GM23338 (cell line): Measurements from ENCODE around the gene NPC2. TPM values are rescaled to one million over a fixed set of nuclear protein-coding genes. Genes with fewer than 3 reads are reported as not detected.

Experiments
- ATAC-seq: fragments of 200-7000 bp; cut with Tn5 transposase; 3 replicates; pipeline ENCODE4 v1.9.1; 2020
- DNase-seq: peaks from one replicate; pipeline ENCODE4 v3.0.0-alpha.2; 2015; ENCODE audit warnings: low spot score
- H2AFZ ChIP-seq: fragments of 200-600 bp; sonication (generic); 2 replicates; pipeline ENCODE4 v1.8.0; 2016; ENCODE audit warnings: antibody characterized with exemption, mild to moderate bottlenecking, moderate library complexity
- H3F3A ChIP-seq: fragments of 200-600 bp; sonication (generic); replicated peaks from 2 replicates; pipeline ENCODE4 v1.8.0; 2017; ENCODE audit warnings: antibody characterized with exemption, mixed run types, low read depth
- H3K27ac ChIP-seq: fragments of 200-600 bp; sonication (generic); 2 replicates; pipeline ENCODE4 v1.6.1; 2016; ENCODE audit warnings: low read depth
- H3K27me3 ChIP-seq: fragments of 200-600 bp; sonication (generic); 2 replicates; pipeline ENCODE4 v1.8.0; 2016; ENCODE audit warnings: mild to moderate bottlenecking, mixed run types, moderate library complexity; ENCODE audit not compliant: insufficient read depth
- H3K36me3 ChIP-seq: fragments of 200-600 bp; sonication (generic); 2 replicates; pipeline ENCODE4 v1.8.0; 2016; ENCODE audit warnings: mild to moderate bottlenecking; ENCODE audit not compliant: insufficient read depth
- H3K4me1 ChIP-seq: fragments of 200-600 bp; sonication (generic); 2 replicates; pipeline ENCODE4 v1.8.0; 2016; ENCODE audit warnings: mild to moderate bottlenecking, moderate library complexity; ENCODE audit not compliant: insufficient read depth
- H3K4me2 ChIP-seq: fragments of 200-600 bp; sonication (generic); 2 replicates; pipeline ENCODE4 v1.7.1; 2017; ENCODE audit warnings: mixed run types
- H3K4me3 ChIP-seq: fragments of 200-600 bp; sonication (generic); 2 replicates; pipeline ENCODE4 v1.6.1; 2016; ENCODE audit warnings: mixed run types
- H3K79me2 ChIP-seq: fragments of 200-600 bp; sonication (generic); replicated peaks from 2 replicates; pipeline ENCODE4 v1.8.0; 2017; ENCODE audit warnings: mild to moderate bottlenecking; ENCODE audit not compliant: insufficient read depth
- H3K9me2 ChIP-seq: fragments of 200-600 bp; sonication (generic); 2 replicates; pipeline ENCODE4 v1.8.0; 2017; ENCODE audit not compliant: insufficient read depth
- H4K20me1 ChIP-seq: fragments of 200-600 bp; sonication (generic); replicated peaks from 2 replicates; pipeline ENCODE4 v1.8.0; 2017; ENCODE audit warnings: mild to moderate bottlenecking; ENCODE audit not compliant: insufficient read depth
- H3K27ac Mint-ChIP-seq: 2 replicates; pipeline ENCODE4 v1.8.0; 2020; ENCODE audit warnings: inconsistent platforms, mild to moderate bottlenecking, moderate library complexity, mixed read lengths
- H3K27me3 Mint-ChIP-seq: 3 replicates; pipeline ENCODE4 v1.8.0; 2022; ENCODE audit warnings: low read depth, mild to moderate bottlenecking, moderate library complexity, mixed read lengths, inconsistent platforms; ENCODE audit not compliant: insufficient read depth, poor library complexity
- H3K36me3 Mint-ChIP-seq: 3 replicates; pipeline ENCODE4 v1.8.0; 2021; ENCODE audit warnings: low read depth, mild to moderate bottlenecking, inconsistent platforms, moderate library complexity, mixed read lengths
- H3K4me1 Mint-ChIP-seq: 3 replicates; pipeline ENCODE4 v1.8.0; 2020; ENCODE audit warnings: mild to moderate bottlenecking, inconsistent platforms, mixed read lengths
- H3K4me3 Mint-ChIP-seq: 3 replicates; pipeline ENCODE4 v1.8.0; 2021; ENCODE audit warnings: moderate library complexity, mild to moderate bottlenecking, inconsistent platforms, mixed read lengths
- H3K9me3 Mint-ChIP-seq: 3 replicates; pipeline ENCODE4 v1.8.0; 2020; ENCODE audit warnings: moderate library complexity, mild to moderate bottlenecking, inconsistent platforms, mixed read lengths
- CREB1 ChIP-seq: fragments of 250-450 bp; sonication (Bioruptor Pico); IDR thresholded peaks from 2 replicates; pipeline ENCODE4 v1.5.0; 2020; ENCODE audit warnings: low read depth, mild to moderate bottlenecking, moderate library complexity
- EZH2 ChIP-seq: fragments of 200-600 bp; sonication (generic); IDR thresholded peaks from one replicate; pipeline ENCODE4 v1.8.0; 2017; ENCODE audit warnings: antibody characterized with exemption, mild to moderate bottlenecking, low read depth; ENCODE audit not compliant: unreplicated experiment
- EZH2phosphoT487 ChIP-seq: fragments of 200-600 bp; sonication (generic); IDR thresholded peaks from one replicate; pipeline ENCODE4 v1.8.1; 2018; ENCODE audit warnings: antibody characterized with exemption; ENCODE audit not compliant: unreplicated experiment
- JUNB ChIP-seq: IDR thresholded peaks from one replicate; pipeline ENCODE4 v1.6.1; 2016; ENCODE audit warnings: antibody characterized with exemption; ENCODE audit not compliant: unreplicated experiment
- NANOG ChIP-seq: IDR thresholded peaks from 2 replicates; pipeline ENCODE4 v1.6.1; 2016; ENCODE audit warnings: antibody characterized with exemption, borderline replicate concordance
- STAT1 ChIP-seq: IDR thresholded peaks from one replicate; pipeline ENCODE4 v1.6.1; 2016; ENCODE audit warnings: antibody characterized with exemption; ENCODE audit not compliant: unreplicated experiment
- ZNF331 ChIP-seq: fragments of 250-450 bp; sonication (Bioruptor Pico); IDR thresholded peaks from 2 replicates; pipeline ENCODE4 v1.5.0; 2020; ENCODE audit warnings: low read depth, mild to moderate bottlenecking, moderate library complexity
- polyA plus RNA-seq: library from polyadenylated mRNA; unstranded; fragments of >200 nt; fragmentation: Nextera tagmentation; extraction: Ambion mirVana; gene quantifications from 2 replicates; pipeline ENCODE4 v1.2.1, GENCODE V29; 2016
- total RNA-seq: library from RNA; depleted of rRNA; stranded (reverse); fragments of >200 nt; shearing (Covaris generic); gene quantifications from 2 replicates; pipeline ENCODE4 v1.2.3, GENCODE V29; 2014
- TF ChIP-seq, protein P1 (sequence below): IDR thresholded peaks from one replicate; pipeline ENCODE4 v1.6.1; 2018; ENCODE audit warnings: antibody characterized with exemption; ENCODE audit not compliant: unreplicated experiment
- TF ChIP-seq, protein P2 (sequence below), 2 experiments: fragments of 200-600 bp in 1 of 2; sonication (generic) in 1 of 2; conservative IDR thresholded peaks; 2 replicates each; pipeline versions ENCODE4 v1.5.1 to v1.6.1; 2016 to 2017; ENCODE audit warnings: antibody characterized with exemption in 2 of 2, low read depth in 2 of 2, mild to moderate bottlenecking in 2 of 2, moderate library complexity in 1 of 2
- TF ChIP-seq, protein P3 (sequence below): IDR thresholded peaks from 2 replicates; pipeline ENCODE4 v1.6.1; 2016; ENCODE audit warnings: antibody characterized with exemption
- TF ChIP-seq, protein P4 (sequence below): fragments of 250-450 bp; sonication (Bioruptor Pico); IDR thresholded peaks from 2 replicates; pipeline ENCODE4 v1.5.0; 2020; ENCODE audit warnings: mild to moderate bottlenecking, moderate library complexity

Gene NPC2
- total and polyA plus RNA-seq, 2 experiments from 2014 or later, result 287 to 344 TPM

DNA sequence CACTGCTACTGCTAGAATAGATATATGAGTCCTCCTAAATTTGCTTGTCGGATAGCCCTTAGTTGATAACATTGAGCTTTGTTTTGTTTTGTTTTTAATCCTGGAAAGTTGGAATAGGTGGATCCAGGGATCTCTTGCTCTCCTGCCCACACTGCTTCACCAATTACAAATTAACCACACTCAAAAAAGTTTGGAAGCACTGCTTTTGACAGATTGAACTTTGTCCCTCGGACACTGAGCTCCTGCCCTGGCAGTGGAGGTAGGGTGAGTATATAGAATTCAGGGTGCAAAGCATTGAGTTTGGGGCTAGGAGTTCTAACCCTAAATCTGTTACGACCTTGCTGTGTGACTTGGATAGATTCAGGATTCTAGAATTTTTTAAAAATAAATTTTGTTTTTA is 52.0 kb downstream of the NPC2 start (continued):
- TF ChIP-seq, protein P1, sequence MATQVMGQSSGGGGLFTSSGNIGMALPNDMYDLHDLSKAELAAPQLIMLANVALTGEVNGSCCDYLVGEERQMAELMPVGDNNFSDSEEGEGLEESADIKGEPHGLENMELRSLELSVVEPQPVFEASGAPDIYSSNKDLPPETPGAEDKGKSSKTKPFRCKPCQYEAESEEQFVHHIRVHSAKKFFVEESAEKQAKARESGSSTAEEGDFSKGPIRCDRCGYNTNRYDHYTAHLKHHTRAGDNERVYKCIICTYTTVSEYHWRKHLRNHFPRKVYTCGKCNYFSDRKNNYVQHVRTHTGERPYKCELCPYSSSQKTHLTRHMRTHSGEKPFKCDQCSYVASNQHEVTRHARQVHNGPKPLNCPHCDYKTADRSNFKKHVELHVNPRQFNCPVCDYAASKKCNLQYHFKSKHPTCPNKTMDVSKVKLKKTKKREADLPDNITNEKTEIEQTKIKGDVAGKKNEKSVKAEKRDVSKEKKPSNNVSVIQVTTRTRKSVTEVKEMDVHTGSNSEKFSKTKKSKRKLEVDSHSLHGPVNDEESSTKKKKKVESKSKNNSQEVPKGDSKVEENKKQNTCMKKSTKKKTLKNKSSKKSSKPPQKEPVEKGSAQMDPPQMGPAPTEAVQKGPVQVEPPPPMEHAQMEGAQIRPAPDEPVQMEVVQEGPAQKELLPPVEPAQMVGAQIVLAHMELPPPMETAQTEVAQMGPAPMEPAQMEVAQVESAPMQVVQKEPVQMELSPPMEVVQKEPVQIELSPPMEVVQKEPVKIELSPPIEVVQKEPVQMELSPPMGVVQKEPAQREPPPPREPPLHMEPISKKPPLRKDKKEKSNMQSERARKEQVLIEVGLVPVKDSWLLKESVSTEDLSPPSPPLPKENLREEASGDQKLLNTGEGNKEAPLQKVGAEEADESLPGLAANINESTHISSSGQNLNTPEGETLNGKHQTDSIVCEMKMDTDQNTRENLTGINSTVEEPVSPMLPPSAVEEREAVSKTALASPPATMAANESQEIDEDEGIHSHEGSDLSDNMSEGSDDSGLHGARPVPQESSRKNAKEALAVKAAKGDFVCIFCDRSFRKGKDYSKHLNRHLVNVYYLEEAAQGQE, result no peak

DNA sequence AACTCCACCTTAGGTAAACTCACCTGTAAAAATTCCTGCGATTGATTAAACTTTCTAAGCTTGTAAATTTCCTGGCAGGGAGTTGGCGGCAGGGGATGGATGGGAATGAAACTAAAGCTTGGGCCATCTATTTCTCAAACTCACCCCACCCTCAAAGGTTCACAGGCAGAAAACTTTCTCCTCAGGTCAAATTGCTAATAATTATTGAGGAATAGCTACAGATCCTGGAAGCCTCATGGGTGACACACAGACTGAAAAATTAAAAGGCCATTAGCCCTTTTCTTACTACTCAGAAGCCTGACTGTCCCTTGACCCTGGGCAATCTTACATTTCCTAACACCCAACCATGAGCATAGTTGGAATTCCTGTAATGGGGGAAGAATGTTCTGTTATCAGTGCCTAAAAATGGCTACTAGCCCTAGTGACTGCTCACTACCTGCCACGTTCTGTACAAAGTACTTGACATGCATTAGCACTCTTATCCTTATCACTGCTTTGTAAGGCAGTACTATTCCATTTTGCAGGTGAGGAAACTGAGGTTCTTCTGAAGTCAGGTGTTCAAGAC is 54.7 kb downstream of the NPC2 start:
- peaks cover 5% of the 10 kb centered on the region for H3K27me3 Mint-ChIP-seq
- peak overlapping the region; percentile 46; the same call in 1 of the 2 replicates for H3K27ac ChIP-seq
- peak; percentile 62 for DNase-seq
- H3K4me3 Mint-ChIP-seq, result no peak overlapping the region; the same call in 2 of the 3 replicates
- no peak overlapping the region for H3K27ac Mint-ChIP-seq
- H3K36me3 ChIP-seq, result no peaks in the 10 kb centered on the region
- peaks cover 2% of the 10 kb centered on the region; the same call in 1 of the 2 replicates for H3F3A ChIP-seq
- H3K9me3 Mint-ChIP-seq, result no peaks in the 10 kb centered on the region
- peaks cover 35% of the 10 kb centered on the region for H3K4me1 Mint-ChIP-seq
- H3K4me3 ChIP-seq, result no peak overlapping the region
- H2AFZ ChIP-seq, result no peak overlapping the region
- no peaks in the 10 kb centered on the region for H3K9me2 ChIP-seq
- no peaks in the 10 kb centered on the region for H3K79me2 ChIP-seq
- no peaks in the 10 kb centered on the region for H3K27me3 ChIP-seq
- peaks cover 20% of the 10 kb centered on the region for H3K4me1 ChIP-seq
- no peak for TF ChIP-seq NANOG
- TF ChIP-seq, protein P2, sequence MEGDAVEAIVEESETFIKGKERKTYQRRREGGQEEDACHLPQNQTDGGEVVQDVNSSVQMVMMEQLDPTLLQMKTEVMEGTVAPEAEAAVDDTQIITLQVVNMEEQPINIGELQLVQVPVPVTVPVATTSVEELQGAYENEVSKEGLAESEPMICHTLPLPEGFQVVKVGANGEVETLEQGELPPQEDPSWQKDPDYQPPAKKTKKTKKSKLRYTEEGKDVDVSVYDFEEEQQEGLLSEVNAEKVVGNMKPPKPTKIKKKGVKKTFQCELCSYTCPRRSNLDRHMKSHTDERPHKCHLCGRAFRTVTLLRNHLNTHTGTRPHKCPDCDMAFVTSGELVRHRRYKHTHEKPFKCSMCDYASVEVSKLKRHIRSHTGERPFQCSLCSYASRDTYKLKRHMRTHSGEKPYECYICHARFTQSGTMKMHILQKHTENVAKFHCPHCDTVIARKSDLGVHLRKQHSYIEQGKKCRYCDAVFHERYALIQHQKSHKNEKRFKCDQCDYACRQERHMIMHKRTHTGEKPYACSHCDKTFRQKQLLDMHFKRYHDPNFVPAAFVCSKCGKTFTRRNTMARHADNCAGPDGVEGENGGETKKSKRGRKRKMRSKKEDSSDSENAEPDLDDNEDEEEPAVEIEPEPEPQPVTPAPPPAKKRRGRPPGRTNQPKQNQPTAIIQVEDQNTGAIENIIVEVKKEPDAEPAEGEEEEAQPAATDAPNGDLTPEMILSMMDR (conservative IDR thresholded peaks at IDR 0.05; ENCODE audit: low read depth in 2 of 2), result no peak
- TF ChIP-seq EZH2, result no peak
- TF ChIP-seq JUNB, result no peak
- no peak for TF ChIP-seq CREB1 (CRISPR knock-in tag)
- TF ChIP-seq, protein P3, sequence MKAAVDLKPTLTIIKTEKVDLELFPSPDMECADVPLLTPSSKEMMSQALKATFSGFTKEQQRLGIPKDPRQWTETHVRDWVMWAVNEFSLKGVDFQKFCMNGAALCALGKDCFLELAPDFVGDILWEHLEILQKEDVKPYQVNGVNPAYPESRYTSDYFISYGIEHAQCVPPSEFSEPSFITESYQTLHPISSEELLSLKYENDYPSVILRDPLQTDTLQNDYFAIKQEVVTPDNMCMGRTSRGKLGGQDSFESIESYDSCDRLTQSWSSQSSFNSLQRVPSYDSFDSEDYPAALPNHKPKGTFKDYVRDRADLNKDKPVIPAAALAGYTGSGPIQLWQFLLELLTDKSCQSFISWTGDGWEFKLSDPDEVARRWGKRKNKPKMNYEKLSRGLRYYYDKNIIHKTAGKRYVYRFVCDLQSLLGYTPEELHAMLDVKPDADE, result no peak
- TF ChIP-seq STAT1, result no peak
- TF ChIP-seq ZNF331, result no peak
- TF ChIP-seq, protein P4, sequence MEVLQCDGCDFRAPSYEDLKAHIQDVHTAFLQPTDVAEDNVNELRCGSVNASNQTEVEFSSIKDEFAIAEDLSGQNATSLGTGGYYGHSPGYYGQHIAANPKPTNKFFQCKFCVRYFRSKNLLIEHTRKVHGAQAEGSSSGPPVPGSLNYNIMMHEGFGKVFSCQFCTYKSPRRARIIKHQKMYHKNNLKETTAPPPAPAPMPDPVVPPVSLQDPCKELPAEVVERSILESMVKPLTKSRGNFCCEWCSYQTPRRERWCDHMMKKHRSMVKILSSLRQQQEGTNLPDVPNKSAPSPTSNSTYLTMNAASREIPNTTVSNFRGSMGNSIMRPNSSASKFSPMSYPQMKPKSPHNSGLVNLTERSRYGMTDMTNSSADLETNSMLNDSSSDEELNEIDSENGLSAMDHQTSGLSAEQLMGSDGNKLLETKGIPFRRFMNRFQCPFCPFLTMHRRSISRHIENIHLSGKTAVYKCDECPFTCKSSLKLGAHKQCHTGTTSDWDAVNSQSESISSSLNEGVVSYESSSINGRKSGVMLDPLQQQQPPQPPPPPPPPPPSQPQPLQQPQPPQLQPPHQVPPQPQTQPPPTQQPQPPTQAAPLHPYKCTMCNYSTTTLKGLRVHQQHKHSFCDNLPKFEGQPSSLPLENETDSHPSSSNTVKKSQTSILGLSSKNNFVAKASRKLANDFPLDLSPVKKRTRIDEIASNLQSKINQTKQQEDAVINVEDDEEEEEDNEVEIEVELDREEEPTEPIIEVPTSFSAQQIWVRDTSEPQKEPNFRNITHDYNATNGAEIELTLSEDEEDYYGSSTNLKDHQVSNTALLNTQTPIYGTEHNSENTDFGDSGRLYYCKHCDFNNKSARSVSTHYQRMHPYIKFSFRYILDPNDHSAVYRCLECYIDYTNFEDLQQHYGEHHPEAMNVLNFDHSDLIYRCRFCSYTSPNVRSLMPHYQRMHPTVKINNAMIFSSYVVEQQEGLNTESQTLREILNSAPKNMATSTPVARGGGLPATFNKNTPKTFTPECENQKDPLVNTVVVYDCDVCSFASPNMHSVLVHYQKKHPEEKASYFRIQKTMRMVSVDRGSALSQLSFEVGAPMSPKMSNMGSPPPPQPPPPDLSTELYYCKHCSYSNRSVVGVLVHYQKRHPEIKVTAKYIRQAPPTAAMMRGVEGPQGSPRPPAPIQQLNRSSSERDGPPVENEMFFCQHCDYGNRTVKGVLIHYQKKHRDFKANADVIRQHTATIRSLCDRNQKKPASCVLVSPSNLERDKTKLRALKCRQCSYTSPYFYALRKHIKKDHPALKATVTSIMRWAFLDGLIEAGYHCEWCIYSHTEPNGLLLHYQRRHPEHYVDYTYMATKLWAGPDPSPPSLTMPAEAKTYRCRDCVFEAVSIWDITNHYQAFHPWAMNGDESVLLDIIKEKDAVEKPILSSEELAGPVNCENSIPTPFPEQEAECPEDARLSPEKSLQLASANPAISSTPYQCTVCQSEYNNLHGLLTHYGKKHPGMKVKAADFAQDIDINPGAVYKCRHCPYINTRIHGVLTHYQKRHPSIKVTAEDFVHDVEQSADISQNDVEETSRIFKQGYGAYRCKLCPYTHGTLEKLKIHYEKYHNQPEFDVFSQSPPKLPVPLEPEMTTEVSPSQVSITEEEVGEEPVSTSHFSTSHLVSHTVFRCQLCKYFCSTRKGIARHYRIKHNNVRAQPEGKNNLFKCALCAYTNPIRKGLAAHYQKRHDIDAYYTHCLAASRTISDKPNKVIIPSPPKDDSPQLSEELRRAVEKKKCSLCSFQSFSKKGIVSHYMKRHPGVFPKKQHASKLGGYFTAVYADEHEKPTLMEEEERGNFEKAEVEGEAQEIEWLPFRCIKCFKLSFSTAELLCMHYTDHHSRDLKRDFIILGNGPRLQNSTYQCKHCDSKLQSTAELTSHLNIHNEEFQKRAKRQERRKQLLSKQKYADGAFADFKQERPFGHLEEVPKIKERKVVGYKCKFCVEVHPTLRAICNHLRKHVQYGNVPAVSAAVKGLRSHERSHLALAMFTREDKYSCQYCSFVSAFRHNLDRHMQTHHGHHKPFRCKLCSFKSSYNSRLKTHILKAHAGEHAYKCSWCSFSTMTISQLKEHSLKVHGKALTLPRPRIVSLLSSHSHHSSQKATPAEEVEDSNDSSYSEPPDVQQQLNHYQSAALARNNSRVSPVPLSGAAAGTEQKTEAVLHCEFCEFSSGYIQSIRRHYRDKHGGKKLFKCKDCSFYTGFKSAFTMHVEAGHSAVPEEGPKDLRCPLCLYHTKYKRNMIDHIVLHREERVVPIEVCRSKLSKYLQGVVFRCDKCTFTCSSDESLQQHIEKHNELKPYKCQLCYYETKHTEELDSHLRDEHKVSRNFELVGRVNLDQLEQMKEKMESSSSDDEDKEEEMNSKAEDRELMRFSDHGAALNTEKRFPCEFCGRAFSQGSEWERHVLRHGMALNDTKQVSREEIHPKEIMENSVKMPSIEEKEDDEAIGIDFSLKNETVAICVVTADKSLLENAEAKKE, result no peak
- no peak for TF ChIP-seq EZH2phosphoT487
- H3K36me3 Mint-ChIP-seq, result no peaks in the 10 kb centered on the region
- H3K4me2 ChIP-seq, result peak overlapping the region; percentile 11; the same call in 1 of the 2 replicates
- ATAC-seq, result peak; percentile 58
- no peaks in the 10 kb centered on the region for H4K20me1 ChIP-seq
